H9 (cell line): Measurements from ENCODE around the gene CELF1. TPM values are rescaled to one million over a fixed set of nuclear protein-coding genes. Genes with fewer than 3 reads are reported as not detected.

ENCODE experiments used
- DNase-seq: peaks from one replicate; pipeline ENCODE4 v3.0.0-alpha.2; 2017
- H2AFZ ChIP-seq: one replicate; pipeline ENCODE4 v1.6.1; 2013; ENCODE audit warnings: mild to moderate bottlenecking, low read length, control low read depth, moderate library complexity
- H2AK5ac ChIP-seq: 2 replicates; pipeline ENCODE4 v1.6.1; 2013; ENCODE audit warnings: low read length, control low read depth, mixed read lengths; ENCODE audit not compliant: insufficient read length
- H2BK120ac ChIP-seq: one replicate; pipeline ENCODE4 v1.6.1; 2013; ENCODE audit warnings: low read depth, mild to moderate bottlenecking, low read length, control low read depth, inconsistent platforms; ENCODE audit not compliant: poor library complexity, severe bottlenecking
- H2BK12ac ChIP-seq: 2 replicates; pipeline ENCODE4 v1.6.1; 2013; ENCODE audit warnings: low read length, control low read depth, mixed read lengths, low read depth; ENCODE audit not compliant: insufficient read length
- H2BK15ac ChIP-seq: 2 replicates; pipeline ENCODE4 v1.6.1; 2013; ENCODE audit warnings: low read depth, low read length, control low read depth
- H2BK20ac ChIP-seq: one replicate; pipeline ENCODE4 v1.6.1; 2013; ENCODE audit warnings: low read depth, mild to moderate bottlenecking, low read length, control low read depth, inconsistent platforms; ENCODE audit not compliant: poor library complexity, severe bottlenecking
- H2BK5ac ChIP-seq: 2 replicates; pipeline ENCODE4 v1.6.1; 2013; ENCODE audit warnings: low read length, control low read depth, mixed read lengths; ENCODE audit not compliant: insufficient read length
- H3K14ac ChIP-seq: 2 replicates; pipeline ENCODE4 v1.6.1; 2013; ENCODE audit warnings: low read length, control low read depth; ENCODE audit not compliant: insufficient read depth
- H3K18ac ChIP-seq: 2 replicates; pipeline ENCODE4 v1.6.1; 2013; ENCODE audit warnings: low read depth, mild to moderate bottlenecking, mixed read lengths, low read length, control low read depth; ENCODE audit not compliant: insufficient read length
- H3K23ac ChIP-seq: 2 replicates; pipeline ENCODE4 v1.6.1; 2013; ENCODE audit warnings: low read length, control low read depth, mixed read lengths, low read depth; ENCODE audit not compliant: insufficient read length
- H3K23me2 ChIP-seq: 2 replicates; pipeline ENCODE4 v1.6.1; 2013; ENCODE audit warnings: low read depth, mild to moderate bottlenecking, mixed read lengths, low read length, control low read depth; ENCODE audit not compliant: insufficient read length, poor library complexity, severe bottlenecking
- H3K27ac ChIP-seq: 2 replicates; pipeline ENCODE4 v1.5.1; 2013; ENCODE audit warnings: low read length, control low read depth, mixed read lengths, low read depth; ENCODE audit not compliant: insufficient read length
- H3K27me3 ChIP-seq: 2 replicates; pipeline ENCODE4 v1.6.1; 2013; ENCODE audit warnings: low read length, control low read depth, inconsistent platforms; ENCODE audit not compliant: insufficient read depth
- H3K4ac ChIP-seq: 2 replicates; pipeline ENCODE4 v1.6.1; 2013; ENCODE audit warnings: low read depth, mild to moderate bottlenecking, control low read depth, inconsistent platforms, low read length, moderate library complexity
- H3K4me1 ChIP-seq: 2 replicates; pipeline ENCODE4 v1.6.1; 2013; ENCODE audit warnings: low read length, control low read depth, inconsistent platforms; ENCODE audit not compliant: insufficient read depth
- H3K4me2 ChIP-seq: 2 replicates; pipeline ENCODE4 v1.6.1; 2013; ENCODE audit warnings: low read length, control low read depth, mixed read lengths; ENCODE audit not compliant: insufficient read length, insufficient read depth
- H3K56ac ChIP-seq: 2 replicates; pipeline ENCODE4 v1.6.1; 2013; ENCODE audit warnings: low read depth, mild to moderate bottlenecking, mixed read lengths, low read length, control low read depth; ENCODE audit not compliant: insufficient read length
- H3K79me1 ChIP-seq: 2 replicates; pipeline ENCODE4 v1.6.1; 2013; ENCODE audit warnings: low read depth, mild to moderate bottlenecking, moderate library complexity, low read length, control low read depth, inconsistent platforms; ENCODE audit not compliant: insufficient read depth, poor library complexity, severe bottlenecking
- H3K79me2 ChIP-seq: 2 replicates; pipeline ENCODE4 v1.6.1; 2013; ENCODE audit warnings: low read length, control low read depth, inconsistent platforms; ENCODE audit not compliant: insufficient read depth
- H3K9ac ChIP-seq: 2 replicates; pipeline ENCODE4 v1.6.1; 2013; ENCODE audit warnings: low read length, control low read depth, mixed read lengths; ENCODE audit not compliant: insufficient read length; ENCODE audit errors: extremely low read depth
- H3K9me3 ChIP-seq: one replicate; pipeline ENCODE4 v1.6.1; 2013; ENCODE audit warnings: low read depth, low read length, inconsistent platforms; ENCODE audit not compliant: control insufficient read depth
- H3T11ph ChIP-seq: one replicate; pipeline ENCODE4 v1.6.1; 2013; ENCODE audit warnings: mild to moderate bottlenecking, low read length, control low read depth, inconsistent platforms
- H4K20me1 ChIP-seq: one replicate; pipeline ENCODE4 v1.6.1; 2013; ENCODE audit not compliant: control insufficient read depth, insufficient read length, insufficient read depth
- H4K5ac ChIP-seq: 2 replicates; pipeline ENCODE4 v1.6.1; 2013; ENCODE audit warnings: low read depth, mild to moderate bottlenecking, mixed read lengths, low read length, control low read depth; ENCODE audit not compliant: insufficient read length
- H4K8ac ChIP-seq: replicated peaks from 2 replicates; pipeline ENCODE4 v1.6.1; 2013; ENCODE audit warnings: low read length, control low read depth, mixed read lengths, low read depth; ENCODE audit not compliant: insufficient read length
- H4K91ac ChIP-seq: 2 replicates; pipeline ENCODE4 v1.6.1; 2013; ENCODE audit warnings: low read depth, mild to moderate bottlenecking, moderate library complexity, mixed read lengths, low read length, control low read depth; ENCODE audit not compliant: insufficient read length
- H3K27ac Mint-ChIP-seq, 3 experiments: 2 replicates in 2 of 3; 3 replicates in 1 of 3; pipeline ENCODE4 v1.8.0; 2020 to 2021; ENCODE audit warnings: mixed read lengths in 3 of 3, mild to moderate bottlenecking in 1 of 3, moderate library complexity in 1 of 3
- H3K27me3 Mint-ChIP-seq: 2 replicates; pipeline ENCODE4 v1.8.0; 2021; ENCODE audit warnings: low read depth, mild to moderate bottlenecking, moderate library complexity, mixed read lengths
- H3K36me3 Mint-ChIP-seq, 3 experiments: 2 replicates in 2 of 3; 3 replicates in 1 of 3; pipeline ENCODE4 v1.8.0; 2020 to 2021; ENCODE audit warnings: low read depth in 3 of 3, mixed read lengths in 3 of 3; ENCODE audit not compliant: insufficient read depth in 1 of 3
- H3K4me1 Mint-ChIP-seq, 2 experiments: 2 replicates each; pipeline ENCODE4 v1.8.0; 2020; ENCODE audit warnings: mixed read lengths in 2 of 2
- H3K4me3 Mint-ChIP-seq, 2 experiments: 2 replicates in 1 of 2; 3 replicates in 1 of 2; pipeline ENCODE4 v1.8.0; 2020 to 2021; ENCODE audit warnings: mild to moderate bottlenecking in 2 of 2, mixed read lengths in 2 of 2, moderate library complexity in 1 of 2
- H3K9me3 Mint-ChIP-seq, 2 experiments: 2 replicates in 1 of 2; 3 replicates in 1 of 2; pipeline ENCODE4 v1.8.0; 2020; ENCODE audit warnings: mild to moderate bottlenecking in 2 of 2, mixed read lengths in 2 of 2, moderate library complexity in 1 of 2
- CTCF ChIP-seq: fragments of 200-600 bp; sonication (generic); conservative IDR thresholded peaks from 3 replicates; pipeline ENCODE4 v1.8.0; 2021; ENCODE audit warnings: antibody characterized with exemption, mild to moderate bottlenecking
- total RNA-seq: library from RNA; stranded (reverse); gene quantifications from 2 replicates; pipeline ENCODE4 v1.2.1, GENCODE V29; 2021

CELF1 gene
- total RNA-seq, 1 experiment from 2014 or later = 211 TPM

- H3K27me3 Mint-ChIP-seq = no peaks in the 10 kb centered on the region
- no peak overlapping the region for H3K4me2 ChIP-seq
- no peaks in the 10 kb centered on the region for H3K23me2 ChIP-seq
- H3K27me3 ChIP-seq = no peaks in the 10 kb centered on the region
- H2BK5ac ChIP-seq = no peak overlapping the region
- no peak overlapping the region for H2AFZ ChIP-seq
- H3K79me1 ChIP-seq = peaks cover 3% of the 10 kb centered on the region
- H3K4me3 Mint-ChIP-seq = no peak overlapping the region
- H3K4me1 ChIP-seq = no peaks in the 10 kb centered on the region
- no peak overlapping the region for H2BK12ac ChIP-seq
- no peak overlapping the region for H3K9ac ChIP-seq
- H3K79me2 ChIP-seq = 0 out of 2 replicates have a peak, but pooled peaks cover 5% of the 10 kb centered on the region
- peaks cover 54 to 97% (median 81%) of the 10 kb centered on the region in 3 experiments for H3K36me3 Mint-ChIP-seq
- no peak overlapping the region for H4K8ac ChIP-seq
- no peak overlapping the region for H3K56ac ChIP-seq
- H3K27ac Mint-ChIP-seq = no peak overlapping the region
- no peaks in the 10 kb centered on the region for H3K9me3 Mint-ChIP-seq
- no peaks in the 10 kb centered on the region for H3K4me1 Mint-ChIP-seq
- no peak overlapping the region for H2BK15ac ChIP-seq
- no peaks in the 10 kb centered on the region for H3K9me3 ChIP-seq
- no peak overlapping the region for H3K18ac ChIP-seq
- H3K4ac ChIP-seq = no peak overlapping the region
- no peak overlapping the region for H2AK5ac ChIP-seq
- no peak overlapping the region for H3K23ac ChIP-seq
- H4K5ac ChIP-seq = no peak overlapping the region
- no peak overlapping the region for H3K14ac ChIP-seq
- no peaks in the 10 kb centered on the region for H4K20me1 ChIP-seq
- H2BK120ac ChIP-seq = no peak overlapping the region
- H3T11ph ChIP-seq = no peak overlapping the region
- no peak overlapping the region for H4K91ac ChIP-seq
- no peak overlapping the region for H3K27ac ChIP-seq
- no peak for DNase-seq
- H2BK20ac ChIP-seq = no peak overlapping the region
- no peak for TF ChIP-seq CTCF
Observed at GRCh38 chr11:47477323-47477722, 75.6 kb downstream of the CELF1 start.
